ENCODE data around the gene EXOSC10. TPM values are rescaled to one million over a fixed set of nuclear protein-coding genes. Genes with fewer than 3 reads are reported as not detected.

The EXOSC10 gene
- total and polyA plus RNA-seq, 9 of the 15 experiments (the other 6 are each of a cell fraction or from before 2014, with no cell fraction given), result 23.4 to 150 (median 105) TPM

- peaks cover 44% of the 10 kb centered on the region for H3K79me2 ChIP-seq (ENCODE audit: control insufficient read depth, insufficient read depth, low read length)
- FAIRE-seq (peak; percentile 62), DNase-seq (ENCODE audit: extremely low read depth in 1 of 4, low spot score in 3 of 4) (peak; percentile 96 to 99 (median 96)), ATAC-seq (peak; percentile 98)
- intact Hi-C loops (cut with micrococcal nuclease) (no loop called here), in situ Hi-C loops (cut with MboI) (no loop called here)
- no peaks in the 10 kb centered on the region for H3K9me3 ChIP-seq (replicated peaks; ENCODE audit: control insufficient read depth, insufficient read depth, low read depth, low read length)
- H3K4me1 ChIP-seq (replicated peaks in 1 of 2; ENCODE audit: control insufficient read depth in 2 of 2, insufficient read depth in 2 of 2, low read length in 2 of 2), result peaks cover 8 to 50% of the 10 kb centered on the region in 2 experiments; a peak in 4 of 5 replicates
- peak within 1 kb of the TSS; percentile 82 to 97 for H3K9ac ChIP-seq (ENCODE audit: insufficient read depth in 1 of 2, low read depth in 2 of 2, low read length in 2 of 2)
- peak within 1 kb of the TSS; percentile 99 for H3K4me2 ChIP-seq (ENCODE audit: insufficient read depth, low read length)
- CTCF ChIA-PET (ENCODE audit: low intra/inter-chr PET ratio), result interaction anchor here (0.5 to 1.0 kb wide), 3 partner anchors 22 to 54 kb away, joined by 3 to 6 read pairs (median 3); no protein-coding TSS in a partner anchor
- TSS peak; percentile 90 for BruUV-seq (replicated peaks)
- H3K27me3 ChIP-seq (ENCODE audit: control insufficient read depth in 2 of 2, insufficient read depth in 2 of 2, low read length in 2 of 2), result no peaks in the 10 kb centered on the region
- H3K9me1 ChIP-seq (ENCODE audit: control insufficient read depth, insufficient read depth, low read length), result no peaks in the 10 kb centered on the region
- POLR2A ChIA-PET, result interaction anchor here (0.6 to 3.5 kb wide), 12 partner anchors 8 to 626 kb away, joined by 3 to 11 read pairs (median 3); partner anchors contain the start of gene EXOSC10
- peak within 1 kb of the TSS; percentile 79 for H3K27ac ChIP-seq (ENCODE audit: extremely low read depth, low read depth, low read length)
- WGBS (ENCODE audit: insufficient coverage, low coverage, missing lambda C conversion rate), result 1% methylated on average over 55 of the region's 83 CpGs
- H3K4me3 ChIP-seq, result peak within 1 kb of the TSS; percentile 99
- H4K20me1 ChIP-seq (replicated peaks; ENCODE audit: control insufficient read depth, insufficient read depth, low read length), result no peaks in the 10 kb centered on the region
- peak within 1 kb of the TSS; percentile 95 for H2AFZ ChIP-seq (ENCODE audit: low read depth, low read length)
- peaks cover 64% of the 10 kb centered on the region; the same call in 2 of the 3 replicates for H3K36me3 ChIP-seq (ENCODE audit: control insufficient read depth, insufficient read depth, low read length)
- TF ChIP-seq POLR2A (conservative IDR thresholded peaks at IDR 0.05) (peak; percentile 88), VEZF1 (CRISPR knock-in tag; IDR thresholded peaks at IDR 0.05) (peak; percentile 65), ZBTB7A (IDR thresholded peaks at IDR 0.05; ENCODE audit: borderline replicate concordance, control insufficient read depth, low read depth, low read length) (peak; percentile 60), MAZ (CRISPR knock-in tag; conservative IDR thresholded peaks at IDR 0.05 in 1 of 2, IDR thresholded peaks at IDR 0.05 in 1 of 2) (peak in 1 of 2 experiments; percentile 70; a peak in 2 of 4 replicates), NR2C2 (CRISPR knock-in tag; IDR thresholded peaks at IDR 0.05) (peak; percentile 34; the same call in 1 of the 2 replicates), NR2C2 (tag; IDR thresholded peaks at IDR 0.05) (peak; percentile 69), SRSF3 (IDR thresholded peaks at IDR 0.05; ENCODE audit: insufficient read depth, low read length) (no peak), ZBTB9 (CRISPR knock-in tag; IDR thresholded peaks at IDR 0.05) (peak; percentile 52; the same call in 1 of the 2 replicates), MEF2A (IDR thresholded peaks at IDR 0.05; ENCODE audit: control insufficient read depth, low read depth, low read length) (no peak), ZNF395 (CRISPR knock-in tag; IDR thresholded peaks at IDR 0.05) (peak; percentile 98), NCOA6 (IDR thresholded peaks at IDR 0.05) (peak; percentile 62), NKRF (IDR thresholded peaks at IDR 0.05; ENCODE audit: borderline replicate concordance) (peak; percentile 95), MXI1 (IDR thresholded peaks at IDR 0.05; ENCODE audit: low read depth, low read length) (peak; percentile 85), HNRNPLL (IDR thresholded peaks at IDR 0.05; ENCODE audit: low read depth, low read length, poor library complexity, severe bottlenecking) (peak; percentile 88)
Measured at GRCh38 chr1:11059968-11060830, 39.5 kb downstream of the EXOSC10 start, which contains the start of gene SRM. TSS of gene SRM (minus strand) at chr1:11060018. CDS start at chr1:11059943, 75 bp downstream.

Data from K562 (cell line).